GM12874 (cell line): ENCODE measurements around the gene RGS7.

Experiments
- CTCF ChIP-seq: IDR thresholded peaks from 2 replicates; pipeline ENCODE4 v1.5.1; 2011; ENCODE audit warnings: low read depth, mild to moderate bottlenecking, control low read depth, low read length, moderate library complexity; ENCODE audit not compliant: insufficient read depth

RGS7 gene

DNA sequence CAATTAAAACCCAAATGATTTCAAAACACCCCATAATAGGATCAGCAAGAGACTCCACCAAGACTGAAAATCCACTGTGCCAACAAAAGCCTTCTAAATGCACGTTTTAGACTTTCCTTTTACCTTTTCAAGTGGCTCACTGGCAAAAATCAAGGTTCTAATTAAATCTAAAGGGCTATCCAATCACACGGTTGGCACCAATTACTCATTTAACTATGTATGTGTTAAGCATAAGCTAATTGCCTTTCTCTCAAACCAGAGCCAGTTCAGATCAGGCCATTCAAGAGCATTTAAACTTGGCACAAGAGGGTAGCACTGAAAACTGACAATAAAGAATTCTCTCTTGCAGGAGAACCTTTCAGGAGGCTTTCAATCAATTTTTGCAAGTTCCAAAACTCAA, 139.5 kb downstream of the RGS7 start:
- no peak for TF ChIP-seq CTCF

- TF ChIP-seq CTCF = no peak
Measured at GRCh38 chr1:241215683-241216082, 141.3 kb downstream of the RGS7 start.

DNA sequence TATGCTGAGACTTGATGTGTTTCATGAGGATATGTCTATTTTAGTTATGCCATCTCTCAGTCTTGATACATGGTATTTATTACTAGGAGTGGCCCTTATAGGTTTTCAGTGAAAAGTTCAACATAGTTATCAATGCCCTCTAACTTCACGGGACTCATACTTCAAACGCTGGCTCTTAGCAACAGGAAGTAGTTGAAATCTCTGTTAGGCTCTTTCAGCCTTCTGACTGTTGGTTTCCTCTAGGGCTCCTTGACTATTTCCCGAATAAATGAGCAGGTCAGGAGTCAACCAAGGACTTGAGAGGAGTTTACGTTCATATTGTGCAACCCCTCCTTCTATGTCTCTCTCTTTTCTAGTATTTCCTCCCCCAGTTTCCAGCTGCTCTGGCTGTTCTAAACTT, 141.8 kb downstream of the RGS7 start:
- no peak for TF ChIP-seq CTCF

GRCh38 chr1:241213139-241213538, 143.9 kb downstream of the RGS7 start:
- TF ChIP-seq CTCF = no peak

DNA sequence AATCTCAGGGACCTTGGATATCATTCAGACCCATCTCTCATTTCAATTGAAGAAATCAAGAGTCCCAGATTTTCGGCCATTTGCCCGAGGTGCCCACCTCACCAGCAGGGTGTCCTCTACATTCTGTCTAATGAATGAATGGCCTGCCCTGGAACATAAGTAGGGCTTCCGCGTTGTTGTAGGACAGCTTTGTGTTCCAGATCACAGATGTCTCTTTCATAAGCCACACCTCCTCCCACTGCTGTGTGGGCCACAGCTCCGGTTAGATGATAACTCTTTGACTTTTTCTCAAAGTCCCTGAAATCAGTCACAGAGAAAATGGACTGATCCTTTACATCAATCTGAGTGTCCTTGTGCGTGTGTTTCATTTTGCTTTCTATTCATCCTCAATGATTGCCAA, 144.4 kb downstream of the RGS7 start:
- no peak for TF ChIP-seq CTCF

GRCh38 chr1:241208910-241209379, 148.1 kb downstream of the RGS7 start:
- TF ChIP-seq CTCF = no peak

- TF ChIP-seq CTCF = no peak
Measured at GRCh38 chr1:241203817-241204216, 153.2 kb downstream of the RGS7 start.

- TF ChIP-seq CTCF = no peak
Measured at GRCh38 chr1:241202401-241202800, 154.6 kb downstream of the RGS7 start.
